ENCODE measurements around the gene ZNF629. TPM values are rescaled to one million over a fixed set of nuclear protein-coding genes. Genes with fewer than 3 reads are reported as not detected.

The ZNF629 gene
- total and polyA plus RNA-seq, 11 donors: 11.2 to 30.9 (median 19.9) TPM

- TF ChIP-seq CTCF (IDR thresholded peaks at IDR 0.05): no peak
- no peak for TF ChIP-seq POLR2A (IDR thresholded peaks at IDR 0.05)
- Histone ChIP-seq H3K36me3 (peaks cover 0 to 82% (median 58%) of the 10 kb centered on the region in 9 donors), H3K27me3 (no peaks in the 10 kb centered on the region), H3K4me1 (peaks cover 0 to 33% (median 22%) of the 10 kb centered on the region in 12 donors), H3K9me3 (no peaks in the 10 kb centered on the region), H3K27ac (peak overlapping the region in 6 of 12 donors; percentile 49 to 65 (median 55)), H3K4me3 (no peak overlapping the region)
- ATAC-seq: peak in 3 of 4 donors; percentile 7 to 32 (median 23)
- intact Hi-C loops (cut with DNase I): loop anchor here in 2 of 10 donors (5.0 to 10.0 kb wide), 2 partner anchors 39 to 173 kb away; no protein-coding TSS in a partner anchor
- WGBS, 4 donors: 72 to 82% (median 75%) methylated on average over 6 of the region's 6 CpGs
- DNase-seq: no peak
These were observed 45.5 kb downstream of the ZNF629 start for GRCh38 chr16:30741461-30741914.

- H3K27me3 ChIP-seq: no peaks in the 10 kb centered on the region
- peak; percentile 80 to 91 (median 82) for DNase-seq
- intact Hi-C loops (cut with DNase I): loop anchor here in 2 of 10 donors (5.0 to 10.0 kb wide), 2 partner anchors 38 to 174 kb away; no protein-coding TSS in a partner anchor
- peaks cover 0 to 89% (median 66%) of the 10 kb centered on the region in 9 donors for H3K36me3 ChIP-seq
- peak overlapping the region in 8 of 12 donors; percentile 9 to 65 (median 52) for H3K27ac ChIP-seq
- peak; percentile 73 to 90 (median 84) for ATAC-seq
- 38 to 45% (median 41%) methylated on average over 8 of the region's 8 CpGs for WGBS, 4 donors
- peaks cover 0 to 33% (median 22%) of the 10 kb centered on the region in 12 donors for H3K4me1 ChIP-seq
- no peaks in the 10 kb centered on the region for H3K9me3 ChIP-seq
- H3K4me3 ChIP-seq: peak overlapping the region in 2 of 12 donors; percentile 8 to 18
- TF ChIP-seq CTCF (IDR thresholded peaks at IDR 0.05) (no peak), POLR2A (IDR thresholded peaks at IDR 0.05) (no peak)
These were observed 46.4 kb downstream of the ZNF629 start for GRCh38 chr16:30740364-30741251.

GRCh38 chr16:30738984-30739951, 47.7 kb downstream of the ZNF629 start:
- DNase-seq (peak in 1 of 5 donors; percentile 25), ATAC-seq (no peak)
- no peak overlapping the region for H3K4me3 ChIP-seq
- WGBS, 4 donors: 88 to 91% (median 89%) methylated on average over 23 to 37 of the region's 37 CpGs
- H3K27me3 ChIP-seq: no peaks in the 10 kb centered on the region
- no peaks in the 10 kb centered on the region for H3K9me3 ChIP-seq
- H3K36me3 ChIP-seq: peaks cover 0 to 86% (median 64%) of the 10 kb centered on the region in 9 donors
- TF ChIP-seq POLR2A (IDR thresholded peaks at IDR 0.05) (no peak), CTCF (IDR thresholded peaks at IDR 0.05) (no peak)
- peak overlapping the region in 1 of 12 donors; percentile 20 for H3K27ac ChIP-seq
- peaks cover 0 to 33% (median 22%) of the 10 kb centered on the region in 12 donors for H3K4me1 ChIP-seq
- intact Hi-C loops (cut with DNase I): no loop called here
